GM12873 (cell line): ENCODE measurements around the gene TMEM39B.

Source experiments
- CTCF ChIP-seq: IDR thresholded peaks from 2 replicates; pipeline ENCODE4 v1.5.1; 2012; ENCODE audit warnings: low read depth, mild to moderate bottlenecking, moderate library complexity, low read length, control low read depth; ENCODE audit not compliant: insufficient read depth; ENCODE audit errors: missing control alignments

TMEM39B gene

GRCh38 chr1:32105338-32105737, 32.6 kb downstream of the TMEM39B start:
- TF ChIP-seq CTCF, result no peak

- no peak for TF ChIP-seq CTCF
Measured at GRCh38 chr1:32106663-32107275, 34.0 kb downstream of the TMEM39B start.

GRCh38 chr1:32107742-32108661, 35.3 kb downstream of the TMEM39B start, which contains the start of gene KPNA6:
Gene KPNA6, plus strand, starts transcription at chr1:32108056. Its CDS starts 75 bp downstream, at chr1:32108131.
- no peak for TF ChIP-seq CTCF

GRCh38 chr1:32111040-32111623, 38.4 kb downstream of the TMEM39B start:
- TF ChIP-seq CTCF, result no peak

- TF ChIP-seq CTCF, result no peak
Measured at GRCh38 chr1:32111789-32112188, 39.0 kb downstream of the TMEM39B start.

- TF ChIP-seq CTCF, result no peak
Measured at GRCh38 chr1:32112806-32113375, 40.2 kb downstream of the TMEM39B start.

- TF ChIP-seq CTCF, result no peak
Measured at GRCh38 chr1:32114420-32114819, 41.7 kb downstream of the TMEM39B start.
